Urinary bladder (tissue), 4 donors: ENCODE data around the gene ZRSR2. TPM values are rescaled to one million over a fixed set of nuclear protein-coding genes. Genes with fewer than 3 reads are reported as not detected.

Source experiments
- DNase-seq: peaks from one replicate; pipeline ENCODE4 v3.0.0-alpha.2; 2015; ENCODE audit errors: extremely low spot score
- H3K27ac ChIP-seq: one replicate; pipeline ENCODE4 v1.5.1; 2013; ENCODE audit warnings: low read depth, mild to moderate bottlenecking, moderate library complexity
- H3K36me3 ChIP-seq: one replicate; pipeline ENCODE4 v1.6.1; 2013; ENCODE audit warnings: mild to moderate bottlenecking, moderate library complexity; ENCODE audit not compliant: insufficient read depth
- H3K4me1 ChIP-seq: one replicate; pipeline ENCODE4 v1.6.1; 2013; ENCODE audit warnings: mild to moderate bottlenecking, moderate library complexity; ENCODE audit not compliant: insufficient read depth
- H3K4me3 ChIP-seq: one replicate; pipeline ENCODE4 v1.5.1; 2013; ENCODE audit warnings: low read depth, low read length
- WGBS: extraction: QIAGEN DNeasy Blood & Tissue Kit; methylation state at CpG from one replicate; pipeline ENCODE4 v1.1.7; 2013; 5-methylcytosine and 5-hydroxymethylcytosine counted together
- polyA plus RNA-seq: library from polyadenylated mRNA; stranded (reverse); fragments of 200-250 nt; gene quantifications from one replicate; pipeline ENCODE4 v1.2.3, GENCODE V29; 2013
- total RNA-seq: library from RNA; depleted of rRNA; stranded (reverse); fragments of >200 nt; gene quantifications from one replicate; pipeline ENCODE4 v1.2.3, GENCODE V29; 2014
- donor health status: healthy with polysubstance abuse.
- donor health status: healthy.

ZRSR2 gene
- total and polyA plus RNA-seq, 2 donors = 5.2 to 14.6 TPM

DNA sequence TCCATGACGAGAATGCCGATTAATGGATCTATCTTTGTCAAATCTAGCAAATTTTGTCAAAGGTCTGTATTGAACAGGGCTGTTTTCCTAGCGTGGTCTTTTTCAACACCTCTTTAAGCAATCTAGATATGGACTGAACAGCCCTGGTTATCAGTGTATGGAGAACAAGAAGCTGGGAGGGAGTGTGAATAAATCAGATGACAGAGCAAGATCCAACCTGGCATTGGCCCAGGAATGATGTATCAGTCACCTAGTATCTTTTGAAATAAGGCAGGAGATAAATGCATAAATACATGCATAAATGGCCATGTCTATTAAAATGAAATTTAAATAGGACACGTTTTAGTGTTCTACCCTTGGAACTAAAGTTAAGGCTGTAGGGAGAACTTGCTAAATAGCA lies 80.0 kb downstream of the ZRSR2 start:
- Histone ChIP-seq H3K27ac (no peak overlapping the region), H3K4me3 (no peak overlapping the region), H3K4me1 (no peaks in the 10 kb centered on the region), H3K36me3 (no peaks in the 10 kb centered on the region)
- DNase-seq = no peak
- 39% methylated on average over 4 of the region's 4 CpGs for WGBS

Other genes starting within 250 kb of the ZRSR2 start
- gene ACE2, start 189.5 kb upstream of the ZRSR2 start, total RNA-seq = 2.1 TPM
- gene ACE2, start 189.5 kb upstream of the ZRSR2 start, polyA plus RNA-seq = 0.37 TPM
- gene CLTRN, start 125.7 kb upstream of the ZRSR2 start, total RNA-seq = 0.90 TPM
- 0.63 TPM for gene CLTRN, start 125.7 kb upstream of the ZRSR2 start, polyA plus RNA-seq
- gene CA5B, start 52.2 kb upstream of the ZRSR2 start, total RNA-seq = 21.4 TPM
- gene CA5B, start 52.2 kb upstream of the ZRSR2 start, polyA plus RNA-seq = 6.8 TPM
- gene AP1S2, start 64.3 kb downstream of the ZRSR2 start, total RNA-seq = 76.8 TPM
- gene AP1S2, start 64.3 kb downstream of the ZRSR2 start, polyA plus RNA-seq = 24.1 TPM